Endothelial cell of umbilical vein (primary cell): ENCODE data around the gene FUT8. TPM values are rescaled to one million over a fixed set of nuclear protein-coding genes. Genes with fewer than 3 reads are reported as not detected.

Source experiments
- BruUV-seq: library from RNA; stranded (reverse); fragments of 400-500 nt; replicated peaks from 2 replicates; lab custom pipeline; 2021; lab: Mats Ljungman, UMichigan
- CTCF ChIA-PET: fragments of 300-600, 350-600 bp; sonication (Branson Sonifier 250); formaldehyde crosslinking; loops from one replicate; lab custom pipeline; 2021; ENCODE audit warnings: antibody characterized with exemption, inconsistent platforms; lab: Charles Lee
- POLR2A ChIA-PET: fragments of 300-600, 350-600 bp; sonication (Branson Sonifier 250); formaldehyde crosslinking; loops from one replicate; lab custom pipeline; 2021; ENCODE audit warnings: antibody characterized with exemption, inconsistent platforms; lab: Charles Lee
- DNase-seq: peaks from one replicate; pipeline ENCODE4 v3.0.0-alpha.2; 2011; ENCODE audit warnings: low read depth, low spot score
- FAIRE-seq: peaks from 2 replicates; lab custom pipeline; 2011; peaks lifted over from hg19 to GRCh38; lab: Jason Lieb, UNC
- H2AFZ ChIP-seq: 2 replicates; pipeline ENCODE4 v1.6.0; 2012; ENCODE audit warnings: low read depth, low read length, control low read depth, inconsistent platforms
- H3K27ac ChIP-seq: 2 replicates; pipeline ENCODE4 v1.5.1; 2011; ENCODE audit warnings: low read depth, mild to moderate bottlenecking, control low read depth, low read length, moderate library complexity; ENCODE audit not compliant: insufficient read depth
- H3K27me3 ChIP-seq, 2 experiments: 2 replicates each; pipeline versions ENCODE4 v1.6.0 to v1.6.1; 2011; ENCODE audit warnings: low read length in 2 of 2, mixed read lengths in 1 of 2; ENCODE audit not compliant: control insufficient read depth in 2 of 2, insufficient read depth in 2 of 2
- H3K36me3 ChIP-seq, 2 experiments: 2 replicates in 1 of 2; 3 replicates in 1 of 2; pipeline ENCODE4 v1.5.1; 2011; ENCODE audit warnings: low read length in 2 of 2, mild to moderate bottlenecking in 1 of 2, moderate library complexity in 1 of 2; ENCODE audit not compliant: control insufficient read depth in 2 of 2, insufficient read depth in 2 of 2; ENCODE audit errors: extremely low read depth in 1 of 2
- H3K4me1 ChIP-seq: 3 replicates; pipeline ENCODE4 v1.5.1; 2011; ENCODE audit warnings: mild to moderate bottlenecking, low read length; ENCODE audit not compliant: control insufficient read depth, insufficient read depth; ENCODE audit errors: extremely low read depth
- H3K4me2 ChIP-seq: 2 replicates; pipeline ENCODE4 v1.6.1; 2011; ENCODE audit warnings: low read length, control low read depth, mixed read lengths; ENCODE audit not compliant: insufficient read depth
- H3K4me3 ChIP-seq, 3 experiments: fragments of 200-600 bp in 1 of 3; sonication (generic), shearing (Covaris generic) in 1 of 3; replicated peaks in 1 of 3; 2 replicates each; pipeline ENCODE4 v1.5.1; 2011 to 2016; ENCODE audit warnings: control low read depth in 3 of 3, low read length in 3 of 3, mild to moderate bottlenecking in 2 of 3, inconsistent platforms in 1 of 3, low read depth in 1 of 3, moderate library complexity in 1 of 3; ENCODE audit not compliant: insufficient read depth in 1 of 3
- H3K79me2 ChIP-seq: 2 replicates; pipeline ENCODE4 v1.6.0; 2012; ENCODE audit warnings: low read length, inconsistent platforms; ENCODE audit not compliant: control insufficient read depth, insufficient read depth
- H3K9ac ChIP-seq: replicated peaks from 2 replicates; pipeline ENCODE3; 2011; ENCODE audit warnings: low read length, control low read depth; ENCODE audit not compliant: insufficient read depth; ENCODE audit errors: extremely low read depth
- H3K9me1 ChIP-seq: replicated peaks from 3 replicates; pipeline ENCODE4 v1.6.0; 2011; ENCODE audit warnings: mild to moderate bottlenecking, low read length; ENCODE audit not compliant: control insufficient read depth, insufficient read depth; ENCODE audit errors: extremely low read depth
- H3K9me3 ChIP-seq: replicated peaks from 2 replicates; pipeline ENCODE4 v1.5.1; 2012; ENCODE audit warnings: low read length, inconsistent platforms; ENCODE audit not compliant: control insufficient read depth, insufficient read depth
- H4K20me1 ChIP-seq: replicated peaks from 2 replicates; pipeline ENCODE3; 2011; ENCODE audit warnings: mild to moderate bottlenecking, low read length; ENCODE audit not compliant: control insufficient read depth, insufficient read depth; ENCODE audit errors: extremely low read depth
- CTCF ChIP-seq, 2 donors: IDR thresholded peaks; 1 replicate in 1 of 2; 2 replicates in 1 of 2; pipeline ENCODE4 v1.5.1; 2011; ENCODE audit warnings: low read length in 2 of 2, mild to moderate bottlenecking in 2 of 2, moderate library complexity in 2 of 2, control low read depth in 1 of 2, inconsistent platforms in 1 of 2, low read depth in 1 of 2; ENCODE audit not compliant: insufficient read depth in 1 of 2; ENCODE audit errors: extremely low read depth in 1 of 2
- EZH2 ChIP-seq: IDR thresholded peaks from 2 replicates; pipeline ENCODE4 v1.6.1; 2012; ENCODE audit warnings: borderline replicate concordance, low read depth, mild to moderate bottlenecking, moderate library complexity, low read length, inconsistent platforms; ENCODE audit not compliant: severe bottlenecking
- FOS ChIP-seq: IDR thresholded peaks from 2 replicates; pipeline ENCODE4 v1.6.1; 2011; ENCODE audit warnings: mild to moderate bottlenecking, low read length, moderate library complexity, borderline replicate concordance; ENCODE audit not compliant: insufficient read depth
- JUN ChIP-seq: IDR thresholded peaks from 2 replicates; pipeline ENCODE4 v1.6.1; 2011; ENCODE audit warnings: borderline replicate concordance, low read depth; ENCODE audit not compliant: insufficient read length, insufficient read depth
- MYC ChIP-seq: IDR thresholded peaks from one replicate; pipeline ENCODE4 v1.6.1; 2011; ENCODE audit warnings: mild to moderate bottlenecking, low read depth, low read length
- POLR2AphosphoS5 ChIP-seq: IDR thresholded peaks from 2 replicates; pipeline ENCODE4 v1.6.1; 2012; ENCODE audit warnings: low read depth, mild to moderate bottlenecking, control low read depth, low read length, moderate library complexity; ENCODE audit not compliant: insufficient read depth
- dilution Hi-C: fragments of 300-500 bp; cut with MboI; formaldehyde crosslinking; loops from one replicate; pipeline ENCODE4 v1.15.0; 2019; ENCODE audit warnings: low sequenced_read_pairs; ENCODE audit not compliant: extremely low pct_ligation_motif_present
- intact Hi-C: fragments of 100-400 bp; cut with micrococcal nuclease; formaldehyde crosslinking; loops from one replicate; pipeline ENCODE4 v1.10.0; 2022
- polyA plus RNA-seq, 4 experiments: library from polyadenylated mRNA; depleted of rRNA in 3 of 4; stranded (reverse) in 3 of 4; unstranded in 1 of 4; fragments of >200 nt; gene quantifications; 2 replicates each; pipeline versions ENCODE4 v1.2.1 to v1.2.3, GENCODE V29; 2011 to 2012; ENCODE audit warnings: missing spikeins in 1 of 4
- total RNA-seq: library from RNA; stranded (reverse); gene quantifications from 2 replicates; pipeline ENCODE4 v1.2.3, GENCODE V29; 2021
- TF ChIP-seq, protein P1 (sequence below): IDR thresholded peaks from 2 replicates; pipeline ENCODE4 v1.6.1; 2011; ENCODE audit not compliant: insufficient read depth, insufficient read length

Gene FUT8
- total and polyA plus RNA-seq, 2 donors (not counting 3 experiments of a cell fraction or from before 2014, with no cell fraction given) = 16.7 to 38.8 TPM

DNA sequence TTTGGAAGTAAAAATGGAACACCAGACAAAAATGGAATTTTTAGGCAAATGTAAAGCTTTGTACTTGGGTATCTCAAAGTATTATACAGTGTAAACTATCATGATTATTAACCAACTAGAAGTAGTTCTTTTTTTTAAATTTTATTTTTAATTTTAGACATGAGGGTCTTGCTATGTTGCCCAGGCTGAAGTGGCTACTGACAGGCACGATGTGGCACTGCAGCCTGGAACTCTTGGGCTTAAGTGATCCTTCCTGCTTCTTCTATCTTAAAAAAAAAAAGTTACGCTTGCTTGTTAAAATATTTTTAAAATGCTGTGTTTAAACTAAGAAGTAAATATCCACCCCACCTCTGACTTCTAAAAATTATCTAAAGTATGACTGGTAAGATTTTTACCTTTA is 1.9 kb upstream of the FUT8 start:
- dilution Hi-C loops (no loop called here), intact Hi-C loops (loop anchor here (5.0 kb wide), 1 partner anchor 177 kb away; no protein-coding TSS in a partner anchor)
- ChIA-PET POLR2A (no interaction called here), CTCF (interaction anchor here (0.7 to 13.1 kb wide), 8 partner anchors 9 to 549 kb away, joined by 3 to 926 read pairs (median 14); no protein-coding TSS in a partner anchor)
- H3K4me3 ChIP-seq = no peak overlapping the region
- H3K9me1 ChIP-seq = no peaks in the 10 kb centered on the region
- no peak overlapping the region for H3K9ac ChIP-seq
- H3K4me2 ChIP-seq = no peak overlapping the region
- H3K4me1 ChIP-seq = peaks cover 18% of the 10 kb centered on the region
- TF ChIP-seq POLR2AphosphoS5 (no peak), JUN (no peak), FOS (no peak), MYC (no peak), CTCF (IDR thresholded peaks at IDR 0.05; ENCODE audit: extremely low read depth in 1 of 2, insufficient read depth in 1 of 2, low read depth in 1 of 2, low read length in 2 of 2) (no peak), EZH2 (no peak)
- TF ChIP-seq, protein P1, sequence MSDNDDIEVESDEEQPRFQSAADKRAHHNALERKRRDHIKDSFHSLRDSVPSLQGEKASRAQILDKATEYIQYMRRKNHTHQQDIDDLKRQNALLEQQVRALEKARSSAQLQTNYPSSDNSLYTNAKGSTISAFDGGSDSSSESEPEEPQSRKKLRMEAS = no peak
- H3K79me2 ChIP-seq = peaks cover 23% of the 10 kb centered on the region
- no peaks in the 10 kb centered on the region for H3K27me3 ChIP-seq
- DNase-seq (no peak), FAIRE-seq (no peak)
- H2AFZ ChIP-seq = no peak overlapping the region
- no TSS peak for BruUV-seq
- no peak overlapping the region for H3K27ac ChIP-seq
- no peaks in the 10 kb centered on the region for H4K20me1 ChIP-seq
- no peaks in the 10 kb centered on the region for H3K9me3 ChIP-seq
- no peaks in the 10 kb centered on the region for H3K36me3 ChIP-seq
